K562 (cell line): ENCODE measurements around the gene POLR3A.

Experiments used
- ATF3 ChIP-seq, 2 experiments: fragments of 450-650 bp in 1 of 2; sonication (generic) in 1 of 2; formaldehyde crosslinking in 1 of 2; IDR thresholded peaks in 1 of 2; conservative IDR thresholded peaks in 1 of 2; 2 replicates each; pipeline versions ENCODE4 v1.6.1 to v1.8.1; 2016 to 2023; ENCODE audit warnings: mild to moderate bottlenecking in 2 of 2, moderate library complexity in 2 of 2, inconsistent platforms in 1 of 2, missing genetic modification reagents in 1 of 2
- CEBPZ ChIP-seq: fragments of 150-350 bp; IDR thresholded peaks from 2 replicates; pipeline ENCODE4 v1.6.1; 2014; ENCODE audit warnings: low read depth, mild to moderate bottlenecking, low read length, borderline replicate concordance
- RCOR1 ChIP-seq, 2 experiments: IDR thresholded peaks; 2 replicates each; pipeline ENCODE4 v1.6.1; 2012; ENCODE audit warnings: low read depth in 2 of 2, low read length in 2 of 2, borderline replicate concordance in 1 of 2, improper control_type of control experiment in 1 of 2
- ZBTB2 ChIP-seq: fragments of 450-650 bp; IDR thresholded peaks from 2 replicates; pipeline ENCODE4 v1.6.1; 2016; ENCODE audit warnings: antibody characterized with exemption
- ZNF609 ChIP-seq: sonication (generic); formaldehyde crosslinking; IDR thresholded peaks from 2 replicates; pipeline ENCODE4 v1.8.1; 2023; ENCODE audit warnings: missing genetic modification reagents, mild to moderate bottlenecking, borderline replicate concordance

- TF ChIP-seq ATF3 (IDR thresholded peaks at IDR 0.05) (peak; percentile 93), ATF3 (CRISPR knock-in tag; conservative IDR thresholded peaks at IDR 0.05) (no peak), CEBPZ (no peak), ZNF609 (CRISPR knock-in tag) (no peak), RCOR1 (IDR thresholded peaks at IDR 0.05; ENCODE audit: borderline replicate concordance in 1 of 2, low read depth in 2 of 2, low read length in 2 of 2) (no peak), ZBTB2 (no peak)
Measured at GRCh38 chr10:77943121-77943901, 86.0 kb downstream of the POLR3A start.
